Measurements from ENCODE around the gene TGM3.

The TGM3 gene

GRCh38 chr20:2249935-2250334, 45.9 kb upstream of the TGM3 start:
- Histone ChIP-seq H3K27ac (replicated peaks) (no peak overlapping the region), H3K4me3 (replicated peaks; ENCODE audit: insufficient read depth, low read length) (no peak overlapping the region), H3K27me3 (ENCODE audit: insufficient read depth, poor library complexity, severe bottlenecking) (no peaks in the 10 kb centered on the region)
- DNase-seq (ENCODE audit: low read depth in 1 of 2, low spot score in 1 of 2): no peak
- no peak for TF ChIP-seq CTCF (IDR thresholded peaks at IDR 0.05; ENCODE audit: insufficient read depth, low read length)
- no peak for TF ChIP-seq SPI1 (IDR thresholded peaks at IDR 0.05; ENCODE audit: borderline replicate concordance, low read depth)
- TF ChIP-seq POLR2AphosphoS5 (IDR thresholded peaks at IDR 0.05; ENCODE audit: low read depth): no peak
- TF ChIP-seq REST (IDR thresholded peaks at IDR 0.05; ENCODE audit: insufficient replicate concordance, low read depth): no peak
- TF ChIP-seq GABPA (IDR thresholded peaks at IDR 0.05; ENCODE audit: low read depth): no peak

GRCh38 chr20:2252419-2252997, 43.3 kb upstream of the TGM3 start:
- Histone ChIP-seq H3K4me3 (replicated peaks; ENCODE audit: insufficient read depth, low read length) (no peak overlapping the region), H3K27ac (replicated peaks) (no peak overlapping the region), H3K27me3 (ENCODE audit: insufficient read depth, poor library complexity, severe bottlenecking) (no peaks in the 10 kb centered on the region)
- TF ChIP-seq GABPA (IDR thresholded peaks at IDR 0.05; ENCODE audit: low read depth): no peak
- peak; percentile 69 for TF ChIP-seq SPI1 (IDR thresholded peaks at IDR 0.05; ENCODE audit: borderline replicate concordance, low read depth)
- no peak for TF ChIP-seq CTCF (IDR thresholded peaks at IDR 0.05; ENCODE audit: insufficient read depth, low read length)
- TF ChIP-seq POLR2AphosphoS5 (IDR thresholded peaks at IDR 0.05; ENCODE audit: low read depth): no peak
- peak in 1 of 2 experiments; percentile 63 for DNase-seq (ENCODE audit: low read depth in 1 of 2, low spot score in 1 of 2)

GRCh38 chr20:2253256-2253655, 42.5 kb upstream of the TGM3 start:
- H3K27ac ChIP-seq (replicated peaks): no peak overlapping the region
- DNase-seq (ENCODE audit: low read depth in 1 of 2, low spot score in 1 of 2): no peak
- TF ChIP-seq GABPA (IDR thresholded peaks at IDR 0.05; ENCODE audit: low read depth) (no peak), CTCF (IDR thresholded peaks at IDR 0.05; ENCODE audit: insufficient read depth, low read length) (no peak), REST (IDR thresholded peaks at IDR 0.05; ENCODE audit: insufficient replicate concordance, low read depth) (no peak), SPI1 (IDR thresholded peaks at IDR 0.05; ENCODE audit: borderline replicate concordance, low read depth) (no peak), POLR2AphosphoS5 (IDR thresholded peaks at IDR 0.05; ENCODE audit: low read depth) (no peak)
- H3K4me3 ChIP-seq (replicated peaks; ENCODE audit: insufficient read depth, low read length): no peak overlapping the region
- H3K27me3 ChIP-seq (ENCODE audit: insufficient read depth, poor library complexity, severe bottlenecking): no peaks in the 10 kb centered on the region

GRCh38 chr20:2254333-2254732, 41.5 kb upstream of the TGM3 start:
- TF ChIP-seq CTCF (IDR thresholded peaks at IDR 0.05; ENCODE audit: insufficient read depth, low read length) (no peak), GABPA (IDR thresholded peaks at IDR 0.05; ENCODE audit: low read depth) (no peak), REST (IDR thresholded peaks at IDR 0.05; ENCODE audit: insufficient replicate concordance, low read depth) (no peak), SPI1 (IDR thresholded peaks at IDR 0.05; ENCODE audit: borderline replicate concordance, low read depth) (no peak), POLR2AphosphoS5 (IDR thresholded peaks at IDR 0.05; ENCODE audit: low read depth) (no peak)
- no peak for DNase-seq (ENCODE audit: low read depth in 1 of 2, low spot score in 1 of 2)
- H3K27me3 ChIP-seq (ENCODE audit: insufficient read depth, poor library complexity, severe bottlenecking): no peaks in the 10 kb centered on the region
- no peak overlapping the region for H3K4me3 ChIP-seq (replicated peaks; ENCODE audit: insufficient read depth, low read length)
- no peak overlapping the region for H3K27ac ChIP-seq (replicated peaks)
